Endometrial microvascular endothelial cells (primary cell): Measurements from ENCODE around the gene MSANTD4. TPM values are rescaled to one million over a fixed set of nuclear protein-coding genes. Genes with fewer than 3 reads are reported as not detected.
"Not testable (repeated sequence)": the region's sequence is repeated elsewhere in the genome, so short reads cannot be mapped to it uniquely, and the experiment has no call there.

Experiments used
- in situ Hi-C: cut with HindIII; loops from 2 replicates; pipeline ENCODE4 v1.10.0; 2017; ENCODE audit warnings: low sequenced_read_pairs, low pct_unique_long_range_greater_than_20kb; ENCODE audit errors: inconsistent ontology term
- total RNA-seq: library from RNA; depleted of rRNA; stranded (reverse); fragments of >200 nt; gene quantifications from one replicate; pipeline ENCODE4 v1.2.3, GENCODE V29; 2015; ENCODE audit errors: inconsistent ontology term

The MSANTD4 gene
- total RNA-seq: 12.5 TPM

DNA sequence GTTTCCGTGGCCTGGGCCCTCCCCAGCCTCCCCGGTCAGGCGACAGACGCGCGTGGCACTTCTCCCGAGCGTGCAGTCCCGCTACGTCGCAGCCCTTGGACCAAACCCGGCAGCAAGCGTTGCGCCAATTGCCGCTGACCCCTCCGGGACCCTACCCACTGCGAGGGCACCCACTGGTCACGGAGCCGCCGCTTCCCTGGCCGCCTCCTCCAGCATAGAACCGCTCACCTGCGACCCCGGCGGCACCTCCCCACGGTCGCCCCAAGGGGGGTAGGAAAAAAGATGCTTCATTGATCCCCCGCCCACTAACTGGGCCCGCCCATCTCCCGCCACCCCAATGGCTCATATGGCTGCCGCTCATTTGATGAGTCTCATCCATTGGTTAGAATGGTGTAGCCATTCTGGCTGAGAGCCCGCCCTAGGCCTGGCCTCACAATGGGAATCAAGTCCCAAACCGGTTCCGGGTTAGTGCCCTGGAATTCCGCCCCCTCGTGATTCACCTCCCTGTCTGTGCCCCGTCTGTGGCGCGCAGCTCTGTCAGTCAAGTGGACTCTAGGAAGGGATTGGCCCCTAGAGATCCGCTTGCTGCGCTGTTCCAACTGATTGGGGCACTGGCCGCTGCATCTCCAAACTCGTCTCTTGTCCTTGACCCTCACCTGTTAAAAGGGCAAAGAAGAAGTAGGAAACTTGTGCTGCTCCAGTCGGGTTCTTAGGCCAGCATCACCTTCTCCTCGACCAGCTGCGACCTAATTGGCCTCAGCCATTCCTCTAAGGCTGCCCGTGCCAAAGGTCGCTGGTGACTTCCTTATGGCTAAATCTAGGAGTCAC is at the start of gene MSANTD4:
MSANTD4 (minus strand) TSS at position 274 of the 828 bp plus-strand sequence. CDS start 11,323 bp downstream, outside the sequence.
- in situ Hi-C loops: no loop called here

GRCh38 chr11:106070606-106071005 is 48.6 kb upstream of the MSANTD4 start:
- in situ Hi-C loops: no loop called here

DNA sequence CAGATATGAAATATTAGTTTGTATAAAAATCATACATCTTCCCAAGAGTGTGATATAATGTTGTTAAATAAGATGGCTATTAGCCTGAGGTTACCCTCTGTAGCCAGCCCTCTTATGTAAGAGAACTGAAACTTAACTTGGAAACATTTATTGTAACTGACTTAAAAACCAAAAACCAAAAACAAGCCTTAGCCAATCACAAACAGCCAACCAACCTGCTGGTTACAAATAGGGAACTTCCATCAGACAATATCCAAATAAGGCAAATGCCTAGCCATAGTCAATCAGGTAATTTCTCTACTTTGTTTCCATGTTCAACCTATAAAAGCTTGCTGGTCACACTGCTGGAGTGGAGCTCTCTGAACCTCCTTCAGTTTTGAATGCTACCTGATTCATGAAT is 41.0 kb upstream of the MSANTD4 start:
- in situ Hi-C loops: no loop called here

GRCh38 chr11:106061954-106062949 is 40.2 kb upstream of the MSANTD4 start:
- in situ Hi-C loops: no loop called here

DNA sequence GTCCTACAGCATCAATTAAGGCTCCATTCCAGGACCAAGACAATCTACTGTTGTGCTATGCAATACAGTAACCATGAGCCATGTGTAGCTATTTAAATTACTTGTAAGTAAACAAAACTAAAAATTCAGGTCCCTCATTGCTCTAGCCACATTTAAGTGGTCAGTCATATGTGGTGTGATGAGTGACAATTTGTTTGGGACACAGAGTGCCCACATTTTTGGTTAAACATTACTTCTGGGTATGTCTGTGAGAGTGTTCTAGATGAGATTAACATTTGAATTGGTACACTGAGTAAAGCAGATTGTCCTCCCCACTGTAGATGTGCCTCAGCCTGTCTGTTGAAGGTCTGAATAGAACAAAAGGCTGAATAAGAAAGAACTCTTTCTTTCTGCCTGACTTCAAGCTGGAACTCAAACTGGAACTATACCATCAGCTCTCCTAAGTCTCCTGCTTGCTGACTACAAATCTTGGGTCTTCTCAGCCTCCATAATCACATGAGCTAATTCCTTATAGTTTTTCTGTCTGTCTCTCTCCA is 39.3 kb upstream of the MSANTD4 start:
- in situ Hi-C loops: no loop called here

- in situ Hi-C loops: no loop called here
Measured at GRCh38 chr11:106059617-106060016, 37.6 kb upstream of the MSANTD4 start.

DNA sequence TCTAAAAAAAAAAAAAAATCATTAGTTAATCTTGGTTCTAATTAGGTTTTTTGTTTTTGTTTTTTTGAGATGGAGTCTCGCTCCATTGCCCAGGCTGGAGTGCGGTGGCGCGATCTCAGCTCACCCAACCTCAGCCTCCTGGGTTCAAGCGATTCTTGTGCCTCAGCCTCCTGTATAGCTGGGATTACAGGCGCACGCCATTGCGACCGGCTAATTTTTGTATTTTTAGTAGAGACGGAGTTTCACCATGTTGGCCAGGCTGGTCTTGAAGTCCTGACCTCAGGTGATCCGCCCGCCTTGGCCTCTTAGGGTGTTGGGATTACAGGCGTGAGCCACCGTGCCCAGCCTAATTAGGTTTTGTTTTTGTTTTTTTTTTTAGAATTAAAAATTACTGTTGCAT is 36.3 kb upstream of the MSANTD4 start:
- in situ Hi-C loops: not testable (repeated sequence)

DNA sequence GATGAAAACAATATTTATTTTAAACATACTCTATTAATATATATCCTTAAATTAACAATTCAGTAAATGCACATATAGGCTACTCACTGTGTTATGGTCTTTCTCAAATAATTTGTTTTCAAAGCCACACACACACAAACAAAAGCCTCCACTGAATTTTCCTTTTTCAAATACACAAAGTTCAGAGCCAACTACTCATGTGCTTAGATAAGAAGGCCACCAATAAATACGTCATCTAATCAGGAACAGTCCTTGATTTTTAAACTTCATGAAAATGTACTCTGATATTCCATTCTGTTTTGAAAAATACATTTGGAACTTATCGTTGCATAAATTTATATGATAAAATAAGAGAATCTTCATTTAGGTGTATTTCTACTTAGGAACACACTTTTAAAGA is 29.1 kb upstream of the MSANTD4 start:
- in situ Hi-C loops: no loop called here

GRCh38 chr11:106049727-106050476 is 27.9 kb upstream of the MSANTD4 start:
- in situ Hi-C loops: no loop called here

DNA sequence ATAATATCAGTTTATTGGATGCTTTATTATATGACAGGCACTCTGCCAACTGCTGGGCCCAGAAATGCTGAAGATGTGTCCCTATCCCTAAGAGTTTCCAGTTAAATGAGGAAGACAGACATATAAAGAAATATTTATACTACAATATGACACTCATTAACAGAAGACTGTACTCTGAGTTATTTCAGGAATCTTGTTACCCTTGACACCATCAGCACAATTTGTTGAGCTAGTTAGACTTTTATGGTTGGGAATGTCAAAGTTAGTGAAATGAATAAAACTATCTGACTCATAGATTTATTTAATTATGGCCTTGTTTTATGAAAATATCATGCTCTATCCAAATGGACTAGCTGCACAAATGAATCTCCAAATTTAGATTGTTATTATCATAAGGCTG is 25.6 kb upstream of the MSANTD4 start:
- in situ Hi-C loops: no loop called here

DNA sequence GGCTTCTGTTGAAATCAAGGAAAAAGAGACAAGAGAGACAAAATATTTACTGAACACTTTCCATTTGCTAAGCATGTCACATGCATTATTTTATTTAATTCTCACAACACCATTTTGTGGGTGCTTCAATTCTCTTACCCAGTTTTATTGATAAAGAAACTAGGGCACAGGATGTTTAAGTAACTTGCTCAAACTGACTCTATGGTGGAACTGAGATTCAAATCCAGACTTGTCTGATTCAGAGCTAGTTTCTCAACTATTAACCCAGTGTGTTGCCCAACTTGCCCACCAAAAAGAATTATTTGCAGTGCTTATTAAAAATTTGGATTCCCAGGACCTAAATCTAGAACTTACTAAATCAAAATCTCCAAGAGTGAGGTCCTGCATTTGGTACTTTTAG is 21.5 kb upstream of the MSANTD4 start:
- in situ Hi-C loops: no loop called here

DNA sequence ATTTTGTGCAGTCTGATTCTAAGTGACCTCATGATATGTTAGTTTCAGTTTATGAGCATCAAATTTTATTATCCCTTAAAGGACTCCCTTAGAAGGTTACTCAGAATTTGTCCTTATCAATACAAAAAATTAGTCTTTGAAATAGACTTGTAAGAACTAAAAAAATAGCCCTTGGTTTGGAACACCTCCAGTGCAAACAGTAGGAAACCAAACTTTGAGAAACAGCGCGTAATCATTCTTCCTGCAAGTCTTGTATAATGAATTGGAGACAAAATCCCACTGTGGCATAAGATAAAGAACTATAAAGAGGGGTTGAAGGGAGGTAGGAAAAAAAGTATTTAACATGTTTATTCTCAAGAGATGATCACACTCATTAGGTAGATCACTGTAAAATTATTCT is 10.8 kb upstream of the MSANTD4 start:
- in situ Hi-C loops: no loop called here

DNA sequence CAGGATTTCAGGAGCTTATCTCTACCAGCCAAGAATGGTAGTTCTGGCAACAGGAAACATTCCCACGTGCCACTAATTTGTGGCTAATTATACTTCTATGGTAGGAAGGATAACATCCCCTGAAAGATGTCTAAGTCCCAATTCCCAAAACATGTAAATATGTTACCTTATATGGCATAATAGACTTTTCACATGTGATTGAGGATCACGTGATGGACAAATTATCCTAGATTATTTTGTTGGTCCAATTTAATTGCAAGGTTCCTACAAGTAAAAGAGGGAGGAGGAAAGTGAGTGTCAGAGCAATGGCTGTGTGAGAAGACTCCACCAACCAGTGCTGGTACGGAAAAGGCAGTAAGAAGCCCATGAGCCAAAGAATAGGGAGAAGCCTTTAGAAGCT is 9.9 kb upstream of the MSANTD4 start:
- in situ Hi-C loops: no loop called here

- in situ Hi-C loops: no loop called here
Measured at GRCh38 chr11:106031202-106031810, 9.3 kb upstream of the MSANTD4 start.

- in situ Hi-C loops: no loop called here
Measured at GRCh38 chr11:106030609-106031008, 8.6 kb upstream of the MSANTD4 start.

- in situ Hi-C loops: no loop called here
Measured at GRCh38 chr11:106022795-106023275, 795 bp upstream of the MSANTD4 start.

- in situ Hi-C loops: no loop called here
Measured at GRCh38 chr11:106021181-106021966, 666 bp downstream of the MSANTD4 start.
